HG03280 (cell line): ENCODE data around the gene SBF2.

Source experiments
- ATAC-seq: cut with Tn5 transposase; IDR thresholded peaks from one replicate; pipeline ENCODE4 v1.9.1; 2021; ENCODE audit warnings: mild to moderate bottlenecking, moderate library complexity; ENCODE audit not compliant: unreplicated experiment

The SBF2 gene

GRCh38 chr11:10293423-10294289 lies at the start of gene SBF2:
Gene SBF2 (minus strand): TSS chr11:10294219. CDS start chr11:10294069, 150 bp downstream.
- ATAC-seq, result peak; percentile 43

- ATAC-seq, result no peak
Measured at GRCh38 chr11:10338287-10338686, 44.3 kb upstream of the SBF2 start.

DNA sequence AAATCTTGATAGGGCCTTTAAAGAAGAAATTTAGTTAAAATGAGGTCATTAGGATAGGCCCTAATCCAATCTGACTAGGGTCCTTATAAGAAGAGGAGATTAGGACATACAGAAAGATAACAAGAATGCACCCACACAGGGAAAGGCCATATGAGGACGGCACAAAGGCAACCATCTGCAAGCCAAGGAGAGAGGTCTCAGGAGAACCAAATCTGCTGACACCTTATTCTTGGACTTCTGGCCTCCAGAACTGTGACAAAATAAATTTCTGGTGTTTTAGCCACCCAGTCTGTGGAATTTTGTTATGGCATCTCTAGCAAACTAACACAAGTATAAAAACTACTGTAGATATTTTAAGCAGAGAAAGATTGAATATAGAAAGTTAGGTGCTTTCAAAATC lies 39.5 kb upstream of the SBF2 start:
- no peak for ATAC-seq

DNA sequence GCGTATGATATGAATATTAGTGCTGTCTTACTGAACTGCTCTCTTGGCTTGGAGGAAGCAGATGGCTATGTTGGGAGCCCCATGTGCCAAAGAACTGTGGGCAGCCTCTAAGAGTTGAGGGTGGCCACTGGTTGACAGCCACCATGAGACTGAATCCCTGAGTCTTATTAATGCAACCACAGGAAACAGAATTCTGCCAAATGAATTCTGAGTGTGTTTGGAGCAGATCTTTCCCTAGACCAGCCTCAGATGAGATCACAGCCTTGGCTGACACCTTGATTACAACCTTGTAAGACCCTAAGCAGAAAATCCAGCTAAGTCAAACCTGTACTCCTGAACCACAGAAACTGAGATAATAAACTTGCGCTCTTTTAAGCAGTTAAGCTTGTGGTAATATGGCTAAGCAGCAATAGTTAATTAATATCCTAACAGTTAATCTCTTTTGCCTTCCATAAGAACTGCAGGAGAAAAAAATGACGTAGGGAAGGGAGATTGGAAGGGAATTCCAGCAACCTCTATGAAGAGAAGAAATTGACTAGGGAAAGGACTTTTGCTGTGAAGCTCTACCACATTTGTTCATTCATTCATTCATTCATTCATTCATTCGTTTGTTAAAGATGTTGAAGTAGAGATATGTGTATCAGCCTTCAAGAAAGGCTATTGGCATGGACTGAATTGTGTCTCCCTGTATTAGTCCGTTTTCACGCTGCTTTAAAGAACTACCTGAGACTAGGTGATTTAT lies 37.7 kb upstream of the SBF2 start:
- ATAC-seq, result no peak

DNA sequence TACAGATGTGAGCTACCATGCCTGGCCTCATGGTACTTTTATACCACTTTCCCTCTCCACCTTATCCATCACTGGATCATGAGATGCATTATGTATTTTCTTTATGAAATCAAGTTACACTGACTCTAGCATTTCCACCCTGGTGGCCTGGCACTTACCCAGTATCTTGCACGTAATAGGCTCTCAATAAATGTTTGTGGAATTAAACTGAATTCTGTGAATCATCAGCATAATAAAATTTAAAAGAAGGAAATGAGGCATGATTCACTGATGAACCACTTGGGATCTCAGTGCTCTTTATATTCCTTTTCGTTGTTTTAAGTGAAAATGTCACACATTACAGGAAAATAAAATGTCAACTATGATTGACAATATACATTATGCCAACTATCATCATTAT lies 35.9 kb upstream of the SBF2 start:
- no peak for ATAC-seq

DNA sequence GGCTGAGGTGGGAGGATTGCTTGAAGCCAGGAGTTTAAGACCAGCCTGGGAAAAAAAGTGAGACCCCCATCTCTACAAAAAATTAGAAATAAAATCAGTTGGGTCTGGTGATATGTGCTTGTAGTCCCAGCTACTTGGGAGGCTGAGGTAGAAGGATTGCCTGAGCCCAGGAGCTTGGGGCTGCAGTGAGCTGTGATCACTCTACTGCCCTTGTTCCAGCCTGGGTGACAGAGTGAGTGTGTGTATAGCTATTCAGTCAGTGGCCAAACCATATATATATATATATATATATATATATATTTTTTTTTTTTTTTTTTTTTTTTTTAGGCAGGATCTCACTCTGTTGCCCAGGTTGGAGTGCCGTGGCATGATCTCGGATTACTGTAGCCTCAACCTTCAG lies 35.3 kb upstream of the SBF2 start:
- ATAC-seq, result no peak

DNA sequence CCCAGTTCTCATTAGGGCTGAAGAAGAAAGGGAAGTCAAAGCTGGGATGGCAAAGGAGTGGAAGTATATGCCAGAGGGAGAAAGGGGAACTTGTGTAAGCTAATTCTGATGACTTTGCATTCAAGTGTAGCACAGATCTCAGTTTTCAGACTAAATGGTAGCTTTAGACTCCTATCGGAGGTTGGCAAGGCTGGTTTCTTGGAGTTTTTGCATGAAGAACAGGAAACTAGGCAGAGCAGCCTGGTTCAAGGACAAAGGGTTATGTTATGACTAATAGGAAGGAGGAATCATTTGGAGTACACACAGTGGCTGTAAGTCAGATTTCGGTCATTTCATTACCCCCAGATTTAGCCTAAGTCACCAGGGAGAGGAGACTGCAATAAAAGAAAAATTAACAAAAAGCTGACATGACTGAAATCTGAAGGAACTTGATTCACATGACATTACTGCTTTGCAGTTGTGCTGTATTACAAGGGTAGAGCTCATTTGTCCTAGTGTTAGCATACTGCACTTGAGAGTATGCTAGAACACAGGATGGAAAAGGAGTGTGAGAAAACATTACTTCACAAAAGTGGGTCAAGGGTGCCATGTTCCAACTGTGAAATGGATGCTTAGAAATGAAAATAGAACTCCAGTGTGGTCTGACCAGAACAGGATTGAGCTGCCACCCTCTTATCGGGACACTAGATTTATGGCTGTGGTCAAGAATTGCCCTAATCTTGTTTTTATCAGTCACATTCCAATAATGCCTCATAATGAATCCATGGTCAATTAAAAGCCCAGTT lies 34.5 kb upstream of the SBF2 start:
- no peak for ATAC-seq

DNA sequence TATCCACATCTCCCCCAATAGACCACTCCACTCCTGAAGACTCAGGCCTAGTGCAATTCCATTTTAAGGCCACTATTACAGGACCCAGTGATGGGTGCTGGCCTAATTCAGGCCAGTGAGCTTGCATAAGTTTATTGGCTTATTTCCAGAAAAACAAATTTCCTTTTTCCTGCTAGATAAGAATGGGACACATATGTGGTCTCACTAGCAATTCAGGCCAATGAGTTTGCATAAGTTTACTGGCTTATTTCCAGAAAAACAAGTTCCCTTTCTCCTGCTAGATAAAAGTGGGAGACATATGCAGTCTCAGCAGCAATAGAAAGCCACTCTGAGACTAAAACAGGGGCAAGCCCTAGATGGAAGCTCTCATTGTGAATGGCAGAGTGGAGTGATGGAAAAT lies 33.2 kb upstream of the SBF2 start:
- ATAC-seq, result no peak

GRCh38 chr11:10326012-10326964 lies 32.3 kb upstream of the SBF2 start:
- ATAC-seq, result no peak

DNA sequence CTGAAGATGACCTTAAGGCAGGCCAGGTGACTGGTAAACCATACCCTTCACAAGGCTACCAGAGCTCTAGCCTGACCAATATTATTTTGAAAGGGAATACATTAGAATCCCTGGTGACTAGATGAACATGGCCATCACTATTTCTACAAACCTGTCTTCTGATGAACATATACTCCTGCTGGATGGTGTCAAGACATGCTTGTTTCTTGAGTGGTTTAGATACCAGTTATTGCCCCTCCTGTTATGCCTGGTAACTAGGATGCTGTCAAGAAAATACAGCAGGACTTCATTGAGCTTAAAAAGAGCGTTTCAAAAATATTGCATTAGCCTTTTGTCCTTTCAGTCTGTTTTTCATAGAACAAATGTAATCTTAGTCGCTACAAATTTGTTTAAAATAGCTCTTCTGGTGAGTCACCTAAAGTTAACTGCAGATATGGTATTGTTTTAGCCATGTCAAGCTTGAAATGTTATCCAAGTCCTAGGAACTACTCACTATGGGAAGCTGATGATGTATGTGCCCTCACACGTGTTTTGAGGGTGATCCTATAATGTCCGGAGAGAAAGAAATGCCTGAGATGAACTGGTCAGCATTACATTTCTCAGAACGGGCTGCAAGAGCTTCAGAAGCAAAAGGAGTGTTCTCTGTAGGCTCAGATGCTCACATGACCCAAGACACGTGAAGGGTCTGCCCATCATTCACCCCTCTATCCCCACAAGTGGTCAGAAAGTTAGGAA lies 31.4 kb upstream of the SBF2 start:
- ATAC-seq, result no peak

GRCh38 chr11:10324474-10324873 lies 30.5 kb upstream of the SBF2 start:
- no peak for ATAC-seq

GRCh38 chr11:10323793-10324170 lies 29.8 kb upstream of the SBF2 start:
- ATAC-seq, result no peak

DNA sequence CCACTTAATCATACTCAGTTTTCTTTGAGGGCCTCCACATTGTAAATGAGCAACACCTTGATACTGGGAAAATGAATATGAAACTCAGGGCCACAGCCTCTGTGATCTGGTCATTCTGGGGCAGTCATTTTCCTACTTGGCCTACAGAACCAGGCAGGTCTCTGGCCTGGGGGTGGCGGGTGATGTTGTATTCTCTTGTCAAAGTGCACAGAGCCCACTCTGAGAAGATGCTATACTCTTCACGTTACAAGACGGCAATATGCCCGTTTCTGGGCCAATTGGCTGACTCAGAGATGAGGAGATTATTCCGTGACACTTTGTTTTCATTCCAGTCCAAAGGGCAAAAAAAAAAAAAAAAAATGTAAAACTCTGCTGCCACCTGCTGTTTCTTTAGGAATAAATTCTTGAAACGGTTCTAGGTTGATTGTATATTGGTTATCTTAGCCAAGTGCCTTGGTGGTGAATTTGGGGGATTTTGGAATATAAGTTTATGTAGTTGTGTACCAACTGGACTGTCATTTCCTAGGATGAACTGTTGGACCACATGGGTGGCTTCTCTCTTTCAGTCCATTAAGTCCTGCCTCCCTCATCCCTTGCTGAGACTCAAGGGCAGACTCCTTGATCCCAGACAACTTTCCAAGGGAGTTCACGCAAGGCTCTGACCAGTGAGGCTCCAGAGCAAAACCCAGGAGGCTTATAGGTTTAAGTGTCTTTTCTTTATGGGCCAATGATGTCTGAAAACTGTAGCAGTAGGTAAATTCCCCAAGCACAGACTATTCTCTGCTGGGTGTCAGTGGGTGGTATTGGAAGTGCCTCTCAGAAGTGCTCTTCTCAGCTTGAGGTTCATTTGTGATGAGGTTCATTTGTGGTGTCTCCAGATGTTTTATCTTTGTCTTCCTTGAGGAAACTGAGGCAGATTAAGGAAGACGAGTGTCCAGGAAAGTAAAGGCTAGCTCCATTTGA lies 29.1 kb upstream of the SBF2 start:
- ATAC-seq, result no peak

- no peak for ATAC-seq
Measured at GRCh38 chr11:10322401-10322800, 28.4 kb upstream of the SBF2 start.

GRCh38 chr11:10320736-10321465 lies 26.9 kb upstream of the SBF2 start:
- no peak for ATAC-seq

GRCh38 chr11:10319702-10320558 lies 25.9 kb upstream of the SBF2 start:
- no peak for ATAC-seq

DNA sequence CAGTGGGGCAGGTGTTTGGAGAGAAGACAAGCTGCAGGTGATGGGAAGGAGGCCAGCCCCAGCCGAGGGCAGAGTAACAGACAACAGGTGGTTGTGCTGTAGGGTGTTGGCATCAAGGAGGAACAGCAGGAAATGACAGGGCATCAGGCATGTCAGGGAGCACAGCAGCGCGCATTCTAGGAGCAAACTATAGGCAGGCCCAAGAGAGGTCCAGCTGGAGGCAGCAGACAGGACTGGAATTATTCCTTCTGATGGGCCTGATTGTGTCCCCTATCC lies 24.4 kb upstream of the SBF2 start:
- no peak for ATAC-seq
